HG03457 (cell line): ENCODE measurements around the gene KATNAL1.
"Not testable (repeated sequence)": the region's sequence is repeated elsewhere in the genome, so short reads cannot be mapped to it uniquely, and the experiment has no call there.

Source experiments
- ATAC-seq: cut with Tn5 transposase; IDR thresholded peaks from one replicate; pipeline ENCODE4 v1.9.1; 2021; ENCODE audit warnings: moderate number of reproducible peaks; ENCODE audit not compliant: unreplicated experiment

KATNAL1 gene

DNA sequence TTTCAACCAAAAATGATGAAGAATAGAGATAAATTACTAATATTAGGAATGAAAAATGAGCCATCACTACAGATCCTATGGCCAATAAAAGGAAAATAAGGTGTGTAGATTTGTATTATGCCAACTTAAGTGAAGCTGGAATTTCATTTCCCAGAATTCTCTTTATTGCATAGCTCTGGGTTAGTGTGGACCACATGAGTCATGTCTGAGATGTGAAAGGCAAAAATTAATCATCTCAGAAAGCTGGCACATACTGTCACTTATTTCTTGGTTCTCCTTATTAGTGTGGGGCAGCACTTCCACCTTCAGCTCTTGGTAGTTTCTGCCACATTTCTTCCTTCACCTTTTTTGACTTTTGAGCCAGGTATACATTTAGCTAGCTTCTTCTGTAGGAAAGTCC lies 82.6 kb downstream of the KATNAL1 start:
- ATAC-seq: no peak

DNA sequence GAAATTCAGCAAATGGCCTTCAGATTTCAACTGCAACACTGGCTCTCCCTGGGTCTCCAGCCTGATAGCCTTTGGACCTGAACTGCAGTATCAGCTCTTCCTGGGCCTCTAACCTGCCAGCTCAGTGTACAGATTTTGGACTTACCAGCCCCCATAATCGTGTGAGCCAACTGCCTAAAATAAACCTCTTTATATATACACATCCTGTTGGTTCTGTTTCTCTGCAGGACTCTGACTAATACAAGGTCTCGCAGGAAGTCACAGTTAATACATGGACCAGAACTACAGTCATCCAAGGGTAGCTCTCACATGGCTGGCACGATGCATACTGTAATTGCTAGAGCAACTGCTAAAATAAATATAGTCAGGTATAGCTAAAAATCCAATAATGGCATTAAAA lies 85.1 kb downstream of the KATNAL1 start:
- ATAC-seq: no peak

DNA sequence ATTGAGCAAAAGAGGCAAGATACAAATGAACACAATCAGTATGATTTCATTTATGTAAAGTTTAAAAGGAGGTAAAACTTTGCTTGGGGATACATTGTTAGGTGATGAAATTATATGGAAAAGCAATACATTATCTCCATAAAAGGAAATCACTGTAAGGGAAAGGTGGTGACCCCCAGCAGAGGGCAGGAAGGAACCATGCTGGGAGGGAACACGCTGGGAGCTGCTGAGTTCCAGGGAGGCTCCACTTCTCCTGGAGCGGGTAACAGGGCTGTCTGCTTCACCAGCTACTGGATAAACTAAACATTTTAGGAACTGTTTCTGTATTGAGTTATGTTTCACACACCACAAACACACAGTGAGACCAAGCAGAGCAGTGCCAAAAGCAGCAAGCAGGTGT lies 91.2 kb downstream of the KATNAL1 start:
- ATAC-seq: no peak

DNA sequence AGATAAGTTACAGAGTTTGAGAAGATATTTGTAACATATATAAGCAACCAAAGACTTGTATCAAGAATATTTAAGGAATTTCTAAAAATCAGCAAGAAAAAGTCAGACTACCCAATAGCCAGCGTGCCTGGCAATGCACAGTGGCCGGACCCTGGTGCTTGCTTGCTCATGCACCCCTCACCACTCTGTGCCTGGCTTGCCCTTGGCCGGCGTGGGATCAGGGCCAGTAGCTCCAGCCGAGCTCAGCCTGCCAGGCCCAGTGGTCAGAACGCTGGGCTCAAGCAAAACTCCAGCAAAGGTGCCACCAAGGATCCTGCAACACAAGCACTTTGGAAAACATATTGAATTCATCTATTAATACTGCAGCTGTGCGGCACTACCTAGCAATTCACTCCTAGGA lies 95.1 kb downstream of the KATNAL1 start:
- no peak for ATAC-seq

DNA sequence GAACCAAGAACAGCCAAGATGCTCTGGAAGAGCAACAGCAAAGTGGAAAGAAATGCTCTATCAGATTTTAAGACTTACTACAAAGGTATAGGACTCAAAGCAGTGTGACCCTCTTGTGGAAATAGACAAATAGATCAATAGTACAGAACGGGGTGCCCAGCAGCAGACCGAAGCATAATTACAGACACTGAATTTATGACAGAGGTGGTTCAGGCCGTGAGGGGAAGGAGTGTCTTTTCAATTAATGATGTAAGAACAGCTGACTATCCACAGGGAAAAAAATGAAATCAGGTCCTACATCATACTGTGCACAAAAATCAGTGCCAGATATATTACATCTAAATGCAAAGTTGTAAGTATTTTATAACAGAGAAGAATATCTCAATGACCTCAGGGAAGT lies 95.6 kb downstream of the KATNAL1 start:
- ATAC-seq: no peak

DNA sequence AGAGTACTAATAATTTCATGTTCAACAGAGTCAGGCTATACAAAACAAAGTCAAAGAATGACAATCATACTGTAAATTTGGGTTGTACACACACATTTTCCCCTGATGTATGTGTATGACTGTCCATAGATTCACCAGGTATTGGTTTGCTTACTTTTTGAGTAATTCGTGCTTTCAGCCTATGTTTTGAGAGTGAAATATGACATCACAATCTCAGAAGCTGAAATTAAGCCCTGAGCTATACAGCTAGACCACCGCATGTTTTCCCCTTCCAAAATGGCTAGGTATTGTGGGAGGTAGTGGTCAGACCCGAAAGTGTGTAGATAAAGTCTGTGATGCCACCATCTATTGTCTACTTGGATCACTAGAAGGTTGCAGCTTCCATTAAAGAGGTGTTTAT lies 102.8 kb downstream of the KATNAL1 start:
- no peak for ATAC-seq

DNA sequence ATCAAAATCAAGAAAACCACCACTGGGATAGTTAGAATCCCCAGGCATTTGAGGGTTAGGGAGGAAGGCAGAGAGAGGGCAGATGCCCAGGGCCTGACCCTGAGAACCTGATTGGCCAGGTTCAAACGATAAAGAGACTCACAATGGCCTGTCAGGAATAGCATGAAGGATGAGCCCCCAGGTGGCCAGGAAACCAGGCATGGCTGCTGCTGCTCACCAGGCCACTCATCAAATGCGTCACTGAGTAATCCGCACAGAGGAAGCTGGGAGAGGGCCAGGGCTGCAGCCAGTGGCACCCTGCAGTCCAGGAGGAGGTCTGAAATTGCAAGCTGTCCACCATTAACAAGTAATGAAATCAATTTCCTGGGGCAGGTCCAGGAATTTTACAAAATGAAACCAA lies 111.3 kb downstream of the KATNAL1 start:
- no peak for ATAC-seq

DNA sequence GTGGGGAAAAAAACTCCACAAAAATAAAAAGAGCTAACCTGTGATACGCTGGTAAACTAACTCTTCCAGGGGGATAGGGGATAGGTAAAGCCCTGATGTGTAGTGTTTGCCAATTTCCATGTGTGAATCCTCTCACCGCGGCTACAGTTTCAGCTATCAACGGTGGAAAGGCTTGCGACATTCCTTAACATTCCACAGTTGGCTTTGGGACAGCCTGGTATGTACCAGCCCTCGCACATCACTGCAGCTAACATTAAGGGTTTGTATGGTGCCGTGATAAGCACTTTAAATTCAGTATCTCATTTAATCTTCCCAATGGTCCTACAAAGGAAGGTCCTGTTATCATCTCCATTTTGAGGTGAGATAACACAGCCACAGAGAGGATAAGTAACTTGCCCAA lies 112.4 kb downstream of the KATNAL1 start:
- ATAC-seq: no peak

DNA sequence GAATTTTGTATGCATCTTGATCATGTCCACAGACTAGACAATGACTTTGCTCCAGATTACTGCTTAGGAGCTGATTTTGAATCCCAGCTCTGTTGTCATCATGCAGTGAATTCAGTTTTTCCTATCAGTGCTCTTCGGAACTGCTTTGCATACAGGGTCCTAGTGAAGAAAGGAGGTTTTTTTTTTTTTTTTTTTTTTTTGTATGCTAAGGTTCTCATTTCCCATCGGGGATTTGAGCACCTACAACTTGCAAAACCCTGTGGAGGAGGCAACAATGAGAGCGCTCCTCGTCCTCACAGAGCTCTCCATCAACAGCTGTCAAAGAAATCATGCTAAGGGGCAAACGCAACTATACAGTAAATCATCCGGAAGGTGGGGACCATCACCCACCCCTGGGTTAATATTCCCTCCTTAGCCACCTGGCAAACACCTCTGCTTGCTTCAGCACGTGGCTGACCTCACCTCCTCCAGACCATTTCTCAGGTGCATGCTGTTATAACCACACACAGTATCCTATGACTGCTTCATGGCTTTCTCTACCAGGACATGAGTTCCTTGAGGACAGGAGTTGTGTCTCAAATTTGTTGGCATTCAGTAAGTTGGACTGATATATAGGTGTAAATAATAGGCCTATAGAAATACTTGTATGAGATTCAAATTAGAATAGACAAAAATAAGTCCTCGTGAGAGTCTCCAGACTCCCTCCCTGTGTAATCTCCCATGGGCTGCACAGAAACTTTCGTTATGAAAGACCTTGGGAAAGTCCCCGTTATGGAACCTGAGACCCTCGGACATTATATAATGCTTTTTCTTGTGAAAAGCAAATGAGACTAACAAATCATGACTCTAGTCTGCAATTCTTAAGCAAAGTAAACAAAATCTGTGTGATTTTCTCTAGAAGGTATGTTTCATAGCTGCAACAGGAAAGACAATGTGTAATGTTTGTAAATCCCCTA lies 113.8 kb downstream of the KATNAL1 start:
- no peak for ATAC-seq

DNA sequence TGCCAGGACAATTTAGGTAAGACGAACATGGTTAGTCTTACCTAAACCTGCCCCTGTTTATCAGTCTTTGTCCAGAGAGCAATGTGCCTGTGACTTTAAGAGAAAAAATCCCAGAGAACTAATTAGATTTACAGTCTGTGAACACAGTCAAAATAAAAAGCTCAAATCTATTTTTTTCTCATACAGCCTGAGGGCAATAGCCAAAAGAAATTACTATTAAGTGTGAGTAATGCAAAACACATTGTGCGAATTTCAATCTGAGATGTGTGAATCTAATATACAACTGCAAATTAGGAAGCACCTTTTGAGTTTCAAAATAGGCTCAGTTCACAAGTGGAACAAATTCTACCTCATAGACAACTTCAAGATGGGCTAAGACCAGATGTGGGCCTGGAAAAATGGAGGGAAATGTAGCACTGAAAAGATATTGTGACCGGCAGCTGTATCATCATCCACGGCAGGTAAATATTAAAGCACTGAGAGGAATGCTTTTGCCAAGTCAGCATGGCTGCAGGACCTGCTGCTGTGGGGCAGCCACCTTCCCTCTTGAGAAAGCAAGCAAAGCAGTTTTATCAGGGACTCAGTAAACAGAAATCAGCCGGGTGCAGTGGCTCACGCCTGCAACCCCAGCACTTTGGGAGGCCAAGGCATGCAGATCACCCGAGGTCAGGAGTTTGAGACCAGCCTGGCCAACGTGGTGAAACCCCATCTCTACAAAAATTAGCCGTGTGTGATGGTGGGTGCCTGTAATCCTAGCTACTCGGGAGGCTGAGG lies 114.8 kb downstream of the KATNAL1 start:
- ATAC-seq: no peak

DNA sequence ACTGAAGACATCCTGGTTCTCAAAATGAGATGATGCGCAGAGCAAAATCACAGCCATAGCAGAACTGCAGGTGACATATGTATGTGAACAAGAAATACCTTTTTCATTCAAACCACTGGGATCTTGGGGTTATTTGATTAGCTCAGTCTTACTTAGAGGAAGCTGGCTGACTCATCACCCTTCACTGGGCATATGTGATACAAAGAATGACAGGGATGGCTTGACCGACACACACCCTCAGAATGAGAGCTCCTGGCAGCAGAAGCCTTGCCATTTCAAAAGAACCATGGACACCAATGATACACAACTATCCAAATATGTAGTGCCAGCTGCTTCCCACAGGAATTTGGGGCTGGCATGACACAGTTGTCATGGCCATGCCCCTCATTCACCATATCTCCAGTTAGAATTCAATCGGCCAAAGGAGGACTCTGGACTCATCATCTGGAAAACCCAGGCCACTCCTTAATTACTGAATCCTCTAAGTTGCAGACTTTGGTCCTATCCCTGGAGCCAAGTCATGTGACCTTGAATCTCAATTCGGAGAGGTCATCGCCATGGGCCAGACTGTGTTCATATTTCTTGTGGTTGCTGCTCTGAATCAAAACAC lies 115.8 kb downstream of the KATNAL1 start:
- no peak for ATAC-seq

DNA sequence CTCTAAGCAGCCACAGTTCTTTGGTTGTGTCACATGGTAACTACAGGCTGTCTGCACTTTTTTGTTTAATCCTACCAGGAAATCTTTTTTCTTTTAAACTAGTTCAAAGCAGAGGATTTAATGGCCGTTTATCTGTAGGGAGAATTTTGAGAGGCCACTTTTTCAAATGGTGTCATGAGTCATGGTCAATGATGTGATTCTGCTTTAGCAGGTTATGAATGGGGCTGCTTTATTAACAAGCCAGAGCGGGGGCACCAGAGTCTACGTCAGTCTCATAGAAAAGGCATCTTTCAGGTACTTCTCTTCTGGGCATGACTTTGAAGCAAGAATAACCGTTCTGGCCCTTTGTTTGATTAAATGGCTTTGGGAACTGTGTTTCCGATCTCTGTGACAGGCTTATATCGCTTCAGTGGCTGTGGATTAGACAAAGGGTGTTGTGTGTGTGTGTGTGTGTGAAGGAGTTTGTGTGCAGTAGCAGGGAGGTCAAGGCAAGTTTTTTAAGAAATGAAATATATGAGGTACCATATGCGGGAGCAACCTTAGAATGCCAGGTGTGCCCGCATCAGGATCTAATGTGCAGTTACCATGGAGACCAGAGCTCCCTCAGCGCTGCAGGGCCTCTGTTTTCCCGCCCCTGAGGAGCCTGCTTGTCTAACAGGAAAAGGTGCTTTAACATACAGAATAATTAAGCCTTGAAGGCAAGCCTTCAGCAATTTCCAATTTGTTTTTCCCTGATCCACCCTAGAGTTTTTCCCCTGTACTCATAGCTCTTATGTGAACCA lies 120.5 kb downstream of the KATNAL1 start:
- ATAC-seq: no peak

DNA sequence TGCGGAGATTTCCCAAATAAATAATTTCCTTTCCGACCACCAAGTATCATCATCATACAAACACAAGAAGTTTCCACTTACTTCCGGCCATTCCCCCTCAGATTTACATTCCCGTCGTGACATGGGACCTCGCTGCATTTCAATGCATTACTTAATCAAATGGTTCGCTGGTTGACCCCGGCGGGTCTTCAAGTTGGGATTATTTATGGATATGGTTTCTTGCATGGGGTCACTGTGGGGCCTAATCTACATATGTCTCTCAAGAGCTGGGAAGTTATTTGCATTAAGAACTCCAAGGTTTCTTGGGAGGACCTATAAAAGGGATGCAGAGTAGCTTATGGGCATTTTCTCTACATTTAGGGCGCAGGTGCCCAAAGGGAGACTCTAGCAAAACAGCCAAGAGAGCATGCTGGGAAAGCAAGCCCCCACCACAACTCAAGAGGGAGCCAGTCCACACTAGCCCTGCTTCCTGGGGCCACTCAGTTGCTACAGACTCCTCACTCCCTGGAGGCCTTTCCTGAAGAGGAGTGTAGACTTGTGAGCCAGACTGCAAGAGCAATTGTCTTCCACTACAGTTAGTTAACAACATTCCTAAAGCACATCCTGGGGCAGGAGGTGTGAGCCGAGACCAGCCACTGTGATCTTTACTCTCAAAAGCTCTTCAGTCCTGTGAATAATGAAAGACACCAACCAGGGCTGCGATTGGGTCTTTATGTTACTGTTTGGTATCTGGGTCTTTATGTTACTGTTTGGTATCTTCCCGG lies 125.3 kb downstream of the KATNAL1 start:
- ATAC-seq: no peak

DNA sequence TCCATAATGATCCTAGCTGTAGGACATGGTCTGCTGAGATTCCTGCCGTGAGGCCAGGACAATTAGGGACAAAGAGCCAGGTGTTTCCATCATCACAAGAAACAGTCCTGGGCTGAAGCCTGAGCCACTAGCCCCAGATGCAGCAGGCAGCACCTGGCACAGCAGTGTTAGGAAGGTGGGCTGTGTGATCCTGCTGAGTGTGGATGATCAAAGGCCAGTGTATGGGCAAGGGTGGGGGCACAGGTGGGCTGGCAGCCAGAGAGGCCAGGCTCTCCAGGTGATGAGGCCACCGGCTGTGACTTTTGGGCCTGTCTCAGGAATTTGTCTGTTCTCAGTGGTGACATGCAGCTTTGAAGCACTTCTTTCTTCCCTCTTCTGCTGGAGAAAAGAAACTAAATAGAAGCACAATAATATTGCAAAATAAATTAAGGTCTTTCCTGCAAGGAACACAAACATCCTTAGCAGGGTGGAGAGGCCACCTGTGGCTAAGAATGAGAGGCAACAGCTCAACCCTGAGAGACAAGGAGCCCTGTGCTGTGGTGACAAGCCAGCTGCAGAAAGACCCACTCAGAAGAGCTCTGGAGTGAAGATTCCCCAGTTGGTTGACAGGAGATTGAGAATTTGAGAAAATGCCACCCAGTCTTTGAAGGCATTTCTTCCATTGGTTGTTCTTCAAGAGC lies 127.6 kb downstream of the KATNAL1 start:
- no peak for ATAC-seq

DNA sequence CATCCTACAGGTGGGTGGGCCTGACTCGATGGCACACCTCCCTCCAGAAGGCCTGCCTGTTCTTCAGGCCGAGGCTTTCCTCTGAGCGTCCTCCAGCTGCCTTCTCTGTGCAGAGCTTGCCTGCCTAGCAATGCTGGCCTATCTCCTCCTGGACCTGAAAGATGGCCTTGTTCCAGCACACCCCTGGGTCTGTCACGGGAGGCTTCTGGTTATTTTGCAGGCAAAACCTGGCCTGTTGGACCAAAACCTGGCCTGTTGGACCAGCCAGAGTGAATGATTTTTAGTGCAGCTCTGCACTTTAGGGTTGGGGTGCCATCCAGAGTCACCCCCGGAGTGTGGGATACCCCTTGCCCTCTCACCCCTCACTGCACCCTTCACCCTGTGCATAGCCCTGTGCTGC lies 128.4 kb downstream of the KATNAL1 start:
- no peak for ATAC-seq

DNA sequence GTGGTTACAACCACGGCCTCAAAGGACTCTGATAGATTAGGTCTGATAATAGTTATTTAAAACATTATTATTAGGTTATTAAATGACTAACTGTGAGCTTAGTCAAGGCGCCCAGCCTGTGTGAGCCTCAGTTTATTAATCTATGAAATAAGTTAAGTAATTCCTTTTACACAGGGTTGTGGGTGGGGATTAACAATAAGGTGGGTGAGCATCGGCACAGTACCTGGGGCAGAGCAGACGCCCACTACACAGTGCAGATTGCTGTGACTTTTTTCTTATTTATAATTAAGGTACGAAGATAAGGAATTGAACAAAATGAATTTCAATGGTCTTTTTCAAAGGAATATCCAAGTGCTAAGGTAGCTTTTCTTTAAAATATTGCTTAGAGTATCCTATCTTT lies 132.2 kb downstream of the KATNAL1 start:
- no peak for ATAC-seq

DNA sequence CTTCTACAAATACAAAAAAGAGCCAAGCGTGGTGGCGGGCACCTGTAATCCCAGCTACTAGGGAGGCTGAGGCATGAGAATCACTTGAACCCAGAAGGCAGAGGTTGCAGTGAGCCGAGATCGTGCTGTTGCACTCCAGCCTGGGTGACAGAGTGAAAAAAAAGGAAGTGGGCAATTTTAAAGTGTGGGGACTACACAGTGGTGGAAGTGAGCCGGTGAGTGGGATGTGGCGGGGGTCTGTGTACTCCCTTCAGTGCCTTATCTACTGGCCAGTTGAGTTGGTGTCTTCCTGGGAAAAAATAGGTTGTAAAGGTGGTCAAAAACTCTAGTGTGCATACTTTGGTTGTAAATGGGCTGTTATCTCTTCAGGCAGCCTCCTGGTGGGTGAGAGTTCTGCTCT lies 133.1 kb downstream of the KATNAL1 start:
- ATAC-seq: not testable (repeated sequence)

DNA sequence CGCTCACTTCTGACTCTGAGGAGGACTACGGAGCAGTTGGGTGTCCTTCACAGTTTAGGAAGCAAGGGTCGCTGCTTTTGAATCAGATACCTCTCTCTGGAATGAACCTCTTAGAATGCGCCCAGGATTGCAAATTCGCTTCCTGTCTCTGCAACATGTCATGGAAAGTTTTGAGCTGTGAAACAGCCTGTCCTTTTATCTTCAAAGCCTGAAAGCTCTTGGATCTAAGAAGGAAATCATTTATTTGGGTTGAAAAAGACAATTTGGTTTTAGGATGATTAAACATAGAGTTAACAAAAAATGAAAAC lies 134.1 kb downstream of the KATNAL1 start:
- no peak for ATAC-seq

DNA sequence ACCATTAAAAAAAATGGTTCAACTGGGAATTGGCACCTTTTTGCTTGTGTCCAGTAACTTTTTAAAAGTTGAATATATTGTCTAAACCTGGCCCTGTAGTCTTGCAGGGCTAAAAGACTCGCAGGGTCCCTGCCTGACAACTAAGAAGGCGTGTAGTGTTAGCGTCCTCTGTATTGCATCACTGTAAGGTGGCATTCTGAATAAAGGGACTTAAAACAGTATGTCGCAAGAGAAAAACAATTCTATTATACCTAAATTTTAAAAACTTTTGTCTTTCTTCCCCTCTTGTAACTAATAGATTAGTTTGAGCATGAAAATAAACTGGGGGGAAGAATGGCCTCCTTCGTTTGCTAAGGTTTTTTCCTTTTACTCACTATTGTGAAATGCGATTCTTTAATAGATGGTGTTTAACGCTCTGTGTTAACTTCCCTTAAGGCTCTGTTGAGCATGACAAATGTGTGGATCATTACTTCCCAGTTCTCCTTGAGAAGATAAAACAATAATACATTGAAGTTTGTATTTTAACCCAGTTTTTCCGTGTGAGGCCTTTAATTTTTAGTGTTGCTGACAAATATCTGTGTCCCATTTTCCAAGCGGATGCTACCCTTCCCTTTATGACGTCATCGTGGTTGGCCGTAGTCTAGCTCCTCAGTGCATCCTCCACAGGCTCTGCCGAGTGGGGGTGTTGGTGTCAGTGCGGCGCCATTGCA lies 134.6 kb downstream of the KATNAL1 start:
- ATAC-seq: no peak
